Loucy (cell line): ENCODE results near the gene MICAL2.

Experiments
- H2AFZ ChIP-seq: fragments of 200-600 bp; sonication (generic); 2 replicates; pipeline ENCODE4 v1.6.0; 2016; ENCODE audit warnings: antibody characterized with exemption, mild to moderate bottlenecking, low read length, moderate library complexity
- H3F3A ChIP-seq: fragments of 200-600 bp; 2 replicates; pipeline ENCODE4 v1.6.0; 2016; ENCODE audit warnings: antibody characterized with exemption, low read depth, mild to moderate bottlenecking
- H3K27me3 ChIP-seq: fragments of 200-600 bp; sonication (generic); 2 replicates; pipeline ENCODE4 v1.6.1; 2014; ENCODE audit warnings: low read length, mild to moderate bottlenecking; ENCODE audit not compliant: insufficient read depth, poor library complexity, severe bottlenecking
- H3K36me3 ChIP-seq: fragments of 200-600 bp; sonication (generic); 2 replicates; pipeline ENCODE4 v1.6.1; 2016; ENCODE audit warnings: low read length; ENCODE audit not compliant: insufficient read depth
- H3K4me1 ChIP-seq: fragments of 200-600 bp; sonication (generic); 2 replicates; pipeline ENCODE4 v1.5.1; 2014; ENCODE audit warnings: low read length, mild to moderate bottlenecking; ENCODE audit not compliant: insufficient read depth, poor library complexity, severe bottlenecking
- H3K4me2 ChIP-seq: fragments of 200-600 bp; sonication (generic); 2 replicates; pipeline ENCODE4 v1.6.0; 2014; ENCODE audit warnings: antibody characterized with exemption, low read length, low read depth, mild to moderate bottlenecking; ENCODE audit not compliant: poor library complexity, severe bottlenecking
- H3K4me3 ChIP-seq: fragments of 200-600 bp; sonication (generic); 2 replicates; pipeline ENCODE4 v1.5.1; 2014; ENCODE audit warnings: low read length, mild to moderate bottlenecking, mixed read lengths; ENCODE audit not compliant: poor library complexity, severe bottlenecking
- H3K79me2 ChIP-seq: fragments of 200-600 bp; sonication (generic); 2 replicates; pipeline ENCODE4 v1.6.1; 2014; ENCODE audit warnings: low read length; ENCODE audit not compliant: insufficient read depth
- H3K9ac ChIP-seq: fragments of 200-600 bp; sonication (generic); 2 replicates; pipeline ENCODE4 v1.6.0; 2014; ENCODE audit warnings: mild to moderate bottlenecking, low read depth, low read length, moderate library complexity; ENCODE audit not compliant: poor library complexity, severe bottlenecking
- H3K9me2 ChIP-seq: fragments of 200-600 bp; sonication (generic); replicated peaks from 2 replicates; pipeline ENCODE4 v1.6.1; 2016; ENCODE audit warnings: low read depth, low read length, mixed read lengths
- H3K9me3 ChIP-seq: fragments of 200-600 bp; sonication (generic); 2 replicates; pipeline ENCODE4 v1.6.1; 2014; ENCODE audit warnings: mild to moderate bottlenecking, antibody characterized with exemption, low read length, low read depth; ENCODE audit not compliant: insufficient read depth
- H4K20me1 ChIP-seq: fragments of 200-600 bp; sonication (generic); 2 replicates; pipeline ENCODE4 v1.6.0; 2014; ENCODE audit warnings: antibody characterized with exemption, low read length, mild to moderate bottlenecking; ENCODE audit not compliant: insufficient read depth, poor library complexity, severe bottlenecking
- CTCF ChIP-seq: fragments of 200-600 bp; sonication (generic); conservative IDR thresholded peaks from 2 replicates; pipeline ENCODE4 v1.5.1; 2014; ENCODE audit warnings: mild to moderate bottlenecking, antibody characterized with exemption, low read length
- EZH2phosphoT487 ChIP-seq: fragments of 200-600 bp; IDR thresholded peaks from 2 replicates; pipeline ENCODE4 v1.6.1; 2018; ENCODE audit warnings: antibody characterized with exemption, mild to moderate bottlenecking, moderate library complexity, borderline replicate concordance

MICAL2 gene

GRCh38 chr11:12259956-12260355, 149.6 kb downstream of the MICAL2 start:
- Histone ChIP-seq H3K27me3 (no peaks in the 10 kb centered on the region), H2AFZ (no peak overlapping the region), H3K9ac (no peak overlapping the region), H3F3A (no peaks in the 10 kb centered on the region), H3K9me2 (no peaks in the 10 kb centered on the region), H4K20me1 (no peaks in the 10 kb centered on the region), H3K4me3 (no peak overlapping the region), H3K79me2 (no peaks in the 10 kb centered on the region), H3K4me2 (no peak overlapping the region), H3K4me1 (no peaks in the 10 kb centered on the region), H3K9me3 (no peaks in the 10 kb centered on the region), H3K36me3 (no peaks in the 10 kb centered on the region)
- TF ChIP-seq EZH2phosphoT487, result no peak

- H3K36me3 ChIP-seq, result no peaks in the 10 kb centered on the region
- H3K4me2 ChIP-seq, result no peak overlapping the region
- H3K4me3 ChIP-seq, result no peak overlapping the region
- no peak overlapping the region for H2AFZ ChIP-seq
- H3F3A ChIP-seq, result no peaks in the 10 kb centered on the region
- TF ChIP-seq CTCF (no peak), EZH2phosphoT487 (no peak)
- no peaks in the 10 kb centered on the region for H3K79me2 ChIP-seq
- H3K9me3 ChIP-seq, result no peaks in the 10 kb centered on the region
- H3K4me1 ChIP-seq, result no peaks in the 10 kb centered on the region
- no peaks in the 10 kb centered on the region for H3K9me2 ChIP-seq
- no peaks in the 10 kb centered on the region for H4K20me1 ChIP-seq
- H3K27me3 ChIP-seq, result no peaks in the 10 kb centered on the region
- no peak overlapping the region for H3K9ac ChIP-seq
Observed at GRCh38 chr11:12260731-12261521, 150.5 kb downstream of the MICAL2 start.

GRCh38 chr11:12261551-12261950, 151.2 kb downstream of the MICAL2 start:
- Histone ChIP-seq H3K9me2 (no peaks in the 10 kb centered on the region), H3K4me2 (no peak overlapping the region), H3K79me2 (no peaks in the 10 kb centered on the region), H3K36me3 (no peaks in the 10 kb centered on the region), H3K4me1 (no peaks in the 10 kb centered on the region), H3K27me3 (no peaks in the 10 kb centered on the region), H4K20me1 (no peaks in the 10 kb centered on the region), H3F3A (no peaks in the 10 kb centered on the region), H3K9me3 (no peaks in the 10 kb centered on the region), H3K9ac (no peak overlapping the region), H2AFZ (no peak overlapping the region), H3K4me3 (no peak overlapping the region)
- TF ChIP-seq EZH2phosphoT487, result no peak
- TF ChIP-seq CTCF, result no peak
